HG02642 (cell line): ENCODE measurements around the gene SKP2.
A peak's percentile ranks its signal among the peaks of the same experiment; 100 is the strongest.
"Not testable (repeated sequence)": the region's sequence is repeated elsewhere in the genome, so short reads cannot be mapped to it uniquely, and the experiment has no call there.

Experiments
- ATAC-seq: cut with Tn5 transposase; IDR thresholded peaks from one replicate; pipeline ENCODE4 v1.9.1; 2021; ENCODE audit warnings: mild to moderate bottlenecking; ENCODE audit not compliant: unreplicated experiment, poor library complexity

The SKP2 gene

GRCh38 chr5:36156121-36156601 is 4.2 kb downstream of the SKP2 start:
- no peak for ATAC-seq

- no peak for ATAC-seq
Measured at GRCh38 chr5:36156619-36157018, 4.7 kb downstream of the SKP2 start.

- no peak for ATAC-seq
Measured at GRCh38 chr5:36158144-36158543, 6.2 kb downstream of the SKP2 start.

DNA sequence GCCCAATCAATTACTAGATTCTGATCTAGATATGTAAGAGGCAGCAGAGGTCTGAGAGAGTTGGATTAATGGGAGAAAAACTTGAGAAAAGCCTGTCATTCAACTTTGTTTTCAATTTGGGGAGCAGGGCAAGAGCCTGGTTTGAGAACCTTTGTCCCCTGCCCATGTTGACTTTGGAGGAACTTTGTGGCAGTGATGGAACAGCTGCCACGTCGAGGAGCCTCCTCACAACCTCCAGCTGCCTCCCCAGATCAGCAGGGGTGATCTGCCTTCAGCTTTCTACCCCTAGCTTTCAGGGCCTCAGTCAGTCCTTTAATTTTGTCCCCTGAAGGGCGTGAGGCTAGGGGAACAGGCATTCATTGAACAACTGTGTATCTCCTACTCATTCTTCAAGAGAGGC is 8.7 kb downstream of the SKP2 start:
- no peak for ATAC-seq

- ATAC-seq: no peak
Measured at GRCh38 chr5:36161361-36161760, 9.4 kb downstream of the SKP2 start.

DNA sequence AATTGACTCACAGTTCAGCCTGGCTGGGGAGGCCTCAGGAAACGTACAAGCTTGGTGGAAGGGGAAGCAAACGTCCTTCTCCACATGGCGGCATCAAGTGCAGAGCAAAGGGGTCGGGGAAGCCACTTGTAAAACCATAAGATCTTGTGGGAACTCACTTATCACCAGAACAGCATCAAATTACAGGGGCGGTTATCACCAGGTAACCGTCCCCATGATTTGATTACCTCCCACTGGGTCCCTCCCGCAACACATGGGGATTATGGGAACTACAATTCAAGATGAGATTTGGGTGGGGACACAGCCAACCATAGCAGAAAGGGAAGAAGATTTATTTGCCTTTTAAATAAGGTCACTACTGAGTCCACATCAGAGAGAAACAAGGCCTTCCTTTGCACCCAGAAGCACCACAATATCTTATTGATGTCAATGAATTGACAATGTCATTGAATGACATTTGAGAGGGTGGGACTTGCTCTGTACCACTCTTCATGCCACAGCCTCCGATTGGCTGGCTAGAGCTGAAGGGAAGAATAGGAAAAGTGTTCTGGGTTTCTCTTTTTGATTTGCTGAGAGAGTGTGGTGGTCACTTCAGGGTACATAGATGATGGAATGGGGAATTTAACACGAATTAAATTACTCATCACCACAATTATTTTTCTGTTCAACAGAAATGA is 11.0 kb downstream of the SKP2 start:
- no peak for ATAC-seq

DNA sequence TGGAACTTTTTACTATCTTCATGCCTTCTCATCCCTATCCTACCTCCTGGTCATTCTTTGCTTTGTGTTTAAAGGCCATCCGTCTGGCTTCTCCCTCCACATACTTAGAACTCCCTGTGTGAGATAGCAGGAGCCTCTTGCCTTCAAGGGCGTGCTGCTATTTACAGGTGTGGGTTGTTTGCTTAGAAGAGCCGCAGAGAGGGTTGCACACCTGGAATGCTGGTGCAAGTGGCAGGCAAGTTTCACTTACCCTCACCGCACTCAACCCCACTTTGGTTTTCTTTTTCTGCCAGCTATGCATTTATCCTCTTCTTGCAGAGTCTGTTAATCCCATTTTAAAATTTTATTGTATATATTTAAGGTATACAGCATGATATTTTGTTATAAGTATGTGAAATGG is 12.6 kb downstream of the SKP2 start:
- ATAC-seq: no peak

DNA sequence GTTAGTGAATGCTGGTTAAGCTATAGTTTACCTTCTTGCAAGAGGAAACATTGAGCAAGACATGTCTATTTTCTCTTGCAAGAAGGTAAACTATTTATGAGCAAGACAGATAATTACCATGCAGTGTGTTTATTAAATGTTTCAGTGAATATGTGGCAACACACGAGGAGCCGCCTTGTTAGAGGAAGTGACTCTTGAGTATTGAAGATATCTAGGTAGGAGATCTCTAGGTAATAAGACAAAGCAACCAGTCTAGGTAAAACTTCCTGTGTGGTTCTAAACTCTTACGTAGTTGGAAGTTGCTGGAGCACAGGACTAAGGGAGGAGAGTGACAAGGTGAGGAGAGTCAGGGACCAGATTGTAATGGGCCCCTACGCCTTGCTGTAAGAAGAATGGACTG is 16.8 kb downstream of the SKP2 start:
- ATAC-seq: no peak

- ATAC-seq: no peak
Measured at GRCh38 chr5:36170832-36171424, 19.0 kb downstream of the SKP2 start.

GRCh38 chr5:36172599-36172998 is 20.7 kb downstream of the SKP2 start:
- no peak for ATAC-seq

DNA sequence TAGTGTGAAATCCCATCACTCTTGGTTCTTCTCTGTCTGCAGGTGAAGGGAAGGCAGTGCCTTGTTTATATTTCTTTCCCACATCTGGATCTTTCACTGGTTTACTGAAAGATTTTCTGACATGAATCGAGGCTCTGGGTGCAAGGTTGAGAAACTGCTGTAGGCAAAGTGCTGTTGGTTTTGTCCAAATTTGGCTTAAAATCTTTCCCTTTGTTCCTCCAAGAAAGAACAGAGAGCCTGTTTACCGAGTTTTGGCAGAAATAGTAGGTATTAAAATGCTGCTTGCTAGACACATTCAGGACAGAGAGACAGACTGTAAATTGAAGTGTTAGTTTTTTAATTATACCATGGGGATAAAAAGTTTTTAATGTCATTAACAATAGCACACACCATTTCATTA is 21.5 kb downstream of the SKP2 start:
- no peak for ATAC-seq

- ATAC-seq: no peak
Measured at GRCh38 chr5:36174119-36174518, 22.2 kb downstream of the SKP2 start.

DNA sequence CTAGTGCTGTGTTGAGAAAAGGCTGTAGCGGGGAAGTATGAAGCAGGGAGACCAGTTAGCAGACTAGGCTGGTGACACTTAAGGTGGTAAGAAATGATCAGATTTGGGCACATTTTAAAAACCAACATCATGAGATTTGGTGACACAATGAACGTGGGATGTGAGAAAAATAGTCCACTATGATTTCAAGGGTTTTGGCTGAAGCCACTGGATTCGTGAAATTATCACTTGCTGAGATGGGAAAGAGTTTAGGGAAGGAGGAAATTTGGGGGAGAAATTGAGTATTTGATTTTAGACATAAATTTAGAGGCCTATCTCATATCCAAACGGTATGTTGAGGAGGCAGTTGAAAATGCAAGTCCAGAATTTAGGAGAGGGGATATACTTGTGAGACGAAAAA is 23.1 kb downstream of the SKP2 start:
- ATAC-seq: no peak

DNA sequence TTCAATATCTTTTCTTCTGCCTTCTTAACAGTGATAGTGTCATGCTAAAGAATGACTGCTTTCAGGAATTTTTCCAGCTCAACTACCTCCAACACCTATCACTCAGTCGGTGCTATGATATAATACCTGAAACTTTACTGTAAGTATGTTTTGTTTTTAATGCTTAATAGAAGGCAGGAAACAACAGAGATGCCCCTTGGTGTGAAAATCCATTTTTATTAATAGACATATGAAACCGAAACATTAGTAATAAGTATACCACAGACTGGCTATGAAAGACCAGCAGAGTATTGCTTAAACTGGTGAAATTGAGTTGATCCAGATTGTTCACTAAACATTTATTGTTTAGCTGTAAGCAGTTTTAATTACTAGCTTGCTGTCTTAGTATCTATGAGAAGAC is 25.2 kb downstream of the SKP2 start:
- peak; percentile 95 for ATAC-seq

- no peak for ATAC-seq
Measured at GRCh38 chr5:36177715-36178523, 26.0 kb downstream of the SKP2 start.

- ATAC-seq: no peak
Measured at GRCh38 chr5:36178524-36178890, 26.6 kb downstream of the SKP2 start.

- ATAC-seq: no peak
Measured at GRCh38 chr5:36179950-36180349, 28.0 kb downstream of the SKP2 start.

DNA sequence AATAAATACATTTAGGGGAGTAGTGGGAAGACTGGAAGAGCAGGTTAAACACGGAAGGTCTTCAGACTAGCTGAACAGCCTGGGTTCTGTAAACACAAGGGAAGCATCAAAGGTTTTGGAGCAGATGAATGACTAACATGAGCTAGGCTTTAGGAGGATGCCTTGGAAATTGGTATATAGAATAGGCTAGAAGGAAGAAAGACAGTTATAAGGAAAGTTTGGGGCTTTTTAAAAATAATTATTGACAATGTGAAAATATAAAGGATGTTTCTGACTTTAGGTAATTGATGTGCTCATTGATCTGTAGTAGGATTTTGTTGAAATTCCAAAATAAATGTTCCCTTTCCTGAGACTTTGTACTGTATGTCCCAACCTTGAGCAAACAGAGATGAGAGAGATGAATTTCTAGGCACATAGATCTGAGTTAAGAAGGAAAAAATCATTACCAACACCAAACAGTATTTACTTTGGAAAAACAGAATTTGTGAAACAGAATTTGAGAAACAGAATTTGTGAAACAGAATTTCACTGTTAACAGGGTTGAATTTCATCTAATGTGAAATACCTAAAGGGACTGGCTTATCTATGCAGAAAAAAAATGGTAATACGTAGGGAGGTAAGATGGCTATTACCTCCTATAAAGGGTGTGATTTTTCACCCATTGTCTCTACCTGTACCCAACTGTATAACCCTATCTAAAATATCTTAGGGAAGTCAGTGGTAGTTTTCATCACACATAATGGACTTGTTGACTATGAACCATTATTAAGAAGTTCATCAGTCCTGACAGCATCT is 28.8 kb downstream of the SKP2 start:
- ATAC-seq: no peak

GRCh38 chr5:36181774-36182173 is 29.9 kb downstream of the SKP2 start:
- no peak for ATAC-seq

DNA sequence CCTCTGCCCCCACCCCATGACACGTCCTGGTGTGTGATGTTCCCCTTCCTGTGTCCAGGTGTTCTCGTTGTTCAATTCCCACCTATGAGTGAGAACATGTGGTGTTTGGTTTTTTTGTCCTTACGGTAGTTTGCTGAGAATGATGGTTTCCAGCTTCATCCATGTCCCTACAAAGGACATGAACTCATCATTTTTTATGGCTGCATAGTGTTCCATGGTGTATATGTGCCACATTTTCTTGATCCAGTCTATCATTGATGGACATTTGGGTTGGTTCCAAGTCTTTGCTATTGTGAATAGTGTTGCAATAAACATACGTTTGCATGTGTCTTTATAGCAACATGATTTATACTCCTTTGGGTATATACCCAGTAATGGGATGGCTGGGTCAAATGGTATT is 32.5 kb downstream of the SKP2 start:
- not testable (repeated sequence) for ATAC-seq

GRCh38 chr5:36193746-36194145 is 41.8 kb downstream of the SKP2 start:
- no peak for ATAC-seq
